GM19023 (cell line): ENCODE measurements around the gene ZNF17.
A peak's percentile ranks its signal among the peaks of the same experiment; 100 is the strongest.
"Not testable (repeated sequence)": the region's sequence is repeated elsewhere in the genome, so short reads cannot be mapped to it uniquely, and the experiment has no call there.

Source experiments
- ATAC-seq: cut with Tn5 transposase; IDR thresholded peaks from one replicate; pipeline ENCODE4 v1.9.1; 2021; ENCODE audit warnings: mild to moderate bottlenecking, moderate library complexity; ENCODE audit not compliant: unreplicated experiment

ZNF17 gene

GRCh38 chr19:57410877-57411671, at the start of gene ZNF17:
TSS of gene ZNF17 (plus strand) at chr19:57411161. CDS start at chr19:57413616, 2,455 bp downstream.
- peak; percentile 97 for ATAC-seq

- ATAC-seq = no peak
Measured at GRCh38 chr19:57362419-57362818, 48.5 kb upstream of the ZNF17 start.

DNA sequence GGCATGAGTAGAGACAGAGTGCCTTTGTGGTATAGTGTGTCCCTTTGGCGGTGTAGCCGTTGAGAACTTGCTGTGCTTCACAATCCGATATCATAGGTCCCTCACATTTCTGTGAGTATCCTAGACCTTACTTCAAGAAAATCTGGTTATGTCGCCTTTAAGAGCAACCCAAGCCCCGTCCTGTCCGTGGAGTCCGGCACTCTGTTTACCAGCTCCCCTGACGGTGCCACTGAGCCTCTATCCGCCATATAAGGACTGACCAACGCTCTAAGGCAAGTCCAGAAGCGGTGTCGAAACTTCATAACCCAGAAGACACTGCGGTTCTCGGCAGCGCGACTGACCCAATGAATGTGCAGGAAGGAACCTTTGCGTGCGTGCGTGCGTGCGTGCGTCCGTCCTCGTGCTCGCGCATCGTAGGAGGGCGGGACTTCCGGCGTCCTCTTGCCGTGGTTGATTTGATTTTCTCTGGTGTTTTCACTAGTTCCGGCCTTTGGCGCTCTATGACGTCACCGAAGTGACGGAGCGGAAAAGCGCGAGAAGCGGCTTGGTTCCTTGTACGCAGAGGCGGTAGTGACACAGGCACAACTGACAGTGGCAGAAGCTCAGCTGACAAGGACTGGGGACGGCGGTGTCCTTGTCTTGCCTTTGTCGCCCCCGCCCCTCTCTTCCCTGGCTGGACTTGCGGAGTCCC, 47.8 kb upstream of the ZNF17 start, which contains the start of the genes TRAPPC2B and ZNF547:
TSS of gene TRAPPC2B (plus strand) at position 555 of the 691 bp plus-strand sequence. CDS start 1,283 bp downstream, outside the sequence.
TSS of gene ZNF547 (plus strand) at position 555 of the 691 bp plus-strand sequence. CDS start 5,005 bp downstream, outside the sequence.
- ATAC-seq = peak; percentile 96

- ATAC-seq = no peak
Measured at GRCh38 chr19:57363688-57364181, 47.2 kb upstream of the ZNF17 start.

GRCh38 chr19:57366776-57367175, 44.2 kb upstream of the ZNF17 start:
- no peak for ATAC-seq

DNA sequence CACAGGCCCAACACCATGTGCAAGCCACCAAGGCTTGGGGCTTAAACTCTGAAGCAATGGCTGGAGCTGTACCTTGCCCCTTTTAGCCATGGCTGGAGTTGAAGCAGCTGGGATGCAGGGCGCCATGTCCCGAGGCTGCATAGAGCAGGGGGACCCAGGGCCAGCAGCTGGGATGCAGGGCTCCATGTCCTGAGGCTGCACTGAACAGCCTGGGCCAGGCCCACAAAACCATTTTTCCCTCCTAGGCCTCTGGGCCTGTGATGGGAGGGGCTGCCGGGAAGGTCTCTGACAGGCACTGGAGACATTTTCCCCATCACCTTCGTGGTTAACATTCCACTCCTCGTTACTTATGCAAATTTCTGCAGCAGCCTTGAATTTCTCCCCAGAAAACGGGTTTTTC, 36.8 kb upstream of the ZNF17 start:
- no peak for ATAC-seq

GRCh38 chr19:57374647-57375046, 36.3 kb upstream of the ZNF17 start:
- ATAC-seq = not testable (repeated sequence)

- ATAC-seq = no peak
Measured at GRCh38 chr19:57376151-57376550, 34.8 kb upstream of the ZNF17 start.

DNA sequence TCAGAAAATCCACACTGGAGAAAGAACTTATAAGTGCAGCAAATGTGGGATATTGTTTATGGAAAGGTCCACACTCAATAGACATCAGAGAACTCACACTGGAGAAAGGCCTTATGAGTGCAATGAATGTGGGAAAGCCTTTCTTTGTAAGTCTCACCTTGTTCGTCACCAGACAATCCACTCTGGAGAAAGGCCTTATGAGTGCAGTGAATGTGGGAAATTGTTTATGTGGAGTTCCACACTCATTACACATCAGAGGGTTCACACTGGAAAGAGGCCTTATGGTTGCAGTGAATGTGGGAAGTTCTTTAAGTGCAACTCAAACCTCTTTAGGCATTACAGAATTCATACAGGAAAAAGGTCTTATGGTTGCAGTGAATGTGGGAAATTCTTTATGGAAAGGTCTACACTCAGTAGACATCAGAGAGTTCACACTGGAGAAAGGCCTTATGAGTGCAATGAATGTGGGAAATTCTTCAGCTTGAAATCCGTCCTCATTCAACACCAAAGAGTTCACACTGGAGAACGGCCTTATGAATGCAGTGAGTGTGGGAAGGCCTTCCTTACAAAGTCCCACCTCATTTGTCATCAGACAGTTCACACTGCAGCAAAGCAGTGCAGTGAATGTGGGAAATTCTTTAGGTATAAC, 33.3 kb upstream of the ZNF17 start:
- no peak for ATAC-seq

- no peak for ATAC-seq
Measured at GRCh38 chr19:57380923-57381322, 30.0 kb upstream of the ZNF17 start.

DNA sequence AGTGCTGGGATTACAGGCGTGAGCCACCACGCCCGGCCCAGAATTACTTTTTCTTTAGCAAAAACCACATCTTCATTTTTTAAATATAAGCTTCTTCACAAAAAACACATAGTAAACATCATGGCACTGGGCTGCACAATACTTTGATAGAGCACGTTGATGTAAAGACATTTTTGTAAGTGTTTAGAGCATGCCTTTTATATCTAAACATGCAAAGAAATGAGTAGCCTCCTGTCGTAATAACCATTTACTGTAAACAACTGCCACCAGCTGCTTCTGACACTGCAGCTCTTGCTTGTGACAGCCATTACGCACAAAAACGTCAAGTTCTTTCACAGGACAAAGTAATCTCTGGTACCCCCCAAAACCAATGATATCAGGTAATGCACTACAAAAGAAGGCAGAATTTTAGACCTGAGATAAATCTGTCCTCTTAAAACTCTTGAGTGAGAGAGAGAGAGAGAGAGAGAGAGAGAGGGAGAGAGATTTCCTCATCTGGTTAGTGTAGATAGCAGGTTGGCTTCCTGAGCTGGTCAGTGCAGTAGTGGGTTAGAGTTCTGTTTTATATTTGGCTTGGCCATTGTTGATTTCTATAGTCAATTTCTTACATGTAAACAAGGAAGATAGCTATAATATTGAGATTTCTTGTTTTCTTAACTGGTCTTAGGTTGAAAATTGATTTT, 28.0 kb upstream of the ZNF17 start:
- ATAC-seq = no peak

GRCh38 chr19:57389194-57389729, 21.7 kb upstream of the ZNF17 start:
- ATAC-seq = no peak

- ATAC-seq = peak; percentile 97
Measured at GRCh38 chr19:57389730-57390598, 21.0 kb upstream of the ZNF17 start, which contains the start of gene ZNF548. TSS of gene ZNF548 (plus strand) at chr19:57389854. CDS start at chr19:57390100, 246 bp downstream.

GRCh38 chr19:57395710-57396109, 15.3 kb upstream of the ZNF17 start:
- no peak for ATAC-seq

DNA sequence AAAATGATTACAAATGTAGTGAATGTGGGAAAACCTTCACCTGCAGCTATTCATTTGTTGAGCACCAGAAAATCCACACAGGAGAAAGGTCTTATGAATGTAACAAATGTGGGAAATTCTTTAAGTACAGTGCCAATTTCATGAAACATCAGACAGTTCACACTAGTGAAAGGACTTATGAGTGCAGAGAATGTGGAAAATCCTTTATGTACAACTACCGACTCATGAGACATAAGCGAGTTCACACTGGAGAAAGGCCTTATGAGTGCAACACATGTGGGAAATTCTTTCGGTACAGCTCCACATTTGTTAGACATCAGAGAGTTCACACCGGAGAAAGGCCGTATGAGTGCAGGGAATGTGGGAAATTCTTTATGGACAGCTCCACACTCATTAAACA, 12.1 kb upstream of the ZNF17 start:
- ATAC-seq = no peak

- ATAC-seq = no peak
Measured at GRCh38 chr19:57403737-57404563, 7.0 kb upstream of the ZNF17 start.

DNA sequence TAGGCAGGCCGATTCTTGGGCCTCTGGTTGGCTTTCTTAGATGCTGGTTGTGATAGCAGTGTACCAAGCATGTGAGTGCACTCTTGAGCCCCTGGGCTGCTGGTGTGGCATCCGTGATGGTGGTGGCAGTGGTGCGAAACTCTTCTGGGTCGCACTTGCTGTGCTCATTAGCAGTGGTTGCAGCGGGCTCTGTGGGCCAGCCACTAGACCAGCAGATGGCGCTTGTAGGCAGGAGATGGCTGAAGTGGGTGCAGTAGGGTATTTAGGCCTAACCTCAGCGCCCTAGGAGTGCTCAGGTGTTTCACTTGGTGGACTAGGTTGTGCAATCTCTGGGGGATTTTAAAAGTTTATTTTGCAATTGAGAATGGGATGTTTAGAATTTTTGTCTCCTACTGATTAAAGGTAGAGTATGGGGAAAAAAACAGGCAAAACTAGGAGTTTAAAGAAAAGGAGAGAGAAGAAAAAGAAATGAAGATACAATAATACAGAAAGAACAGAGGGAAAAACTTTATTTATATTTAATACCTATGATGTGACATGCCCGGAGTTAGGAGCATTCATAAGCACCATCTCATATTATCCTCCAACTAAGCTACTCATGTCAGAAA, 4.3 kb upstream of the ZNF17 start:
- ATAC-seq = no peak

DNA sequence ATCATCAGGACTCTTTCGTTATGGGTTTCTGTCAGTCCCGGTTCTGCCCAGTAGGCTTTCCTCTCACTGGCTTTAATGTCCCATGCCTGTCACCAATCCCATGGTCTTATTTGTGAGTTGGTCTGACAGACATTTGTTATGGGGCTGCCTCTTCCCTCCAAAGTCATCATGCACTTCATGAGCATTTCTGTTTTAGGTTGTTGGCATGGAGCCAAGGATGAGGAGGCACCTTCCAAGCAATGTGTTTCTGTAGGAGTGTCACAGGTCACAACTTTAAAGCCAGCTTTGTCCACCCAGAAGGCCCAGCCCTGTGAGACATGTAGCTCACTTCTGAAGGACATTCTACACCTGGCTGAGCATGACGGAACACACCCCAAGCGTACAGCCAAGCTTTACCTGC, 8.5 kb downstream of the ZNF17 start:
- ATAC-seq = no peak
